HG03175 (cell line): ENCODE results near the gene NXNL2.

Experiments used
- ATAC-seq: cut with Tn5 transposase; IDR thresholded peaks from one replicate; pipeline ENCODE4 v1.9.1; 2021; ENCODE audit warnings: mild to moderate bottlenecking, moderate library complexity; ENCODE audit not compliant: unreplicated experiment

Gene NXNL2

GRCh38 chr9:88534456-88535225 is at the start of gene NXNL2:
NXNL2 (plus strand) TSS chr9:88535178; CDS start chr9:88535435, 257 bp downstream.
- ATAC-seq = no peak

- no peak for ATAC-seq
These were observed 46.8 kb upstream of the NXNL2 start for GRCh38 chr9:88488166-88488565.

- no peak for ATAC-seq
These were observed 39.8 kb upstream of the NXNL2 start for GRCh38 chr9:88494983-88495721.

GRCh38 chr9:88497224-88497623 is 37.8 kb upstream of the NXNL2 start:
- ATAC-seq = no peak

- ATAC-seq = no peak
These were observed 36.1 kb upstream of the NXNL2 start for GRCh38 chr9:88498880-88499279.

GRCh38 chr9:88501086-88501485 is 33.9 kb upstream of the NXNL2 start:
- ATAC-seq = no peak

GRCh38 chr9:88502552-88503034 is 32.4 kb upstream of the NXNL2 start:
- ATAC-seq = no peak

- ATAC-seq = no peak
These were observed 31.7 kb upstream of the NXNL2 start for GRCh38 chr9:88503081-88503844.

GRCh38 chr9:88503845-88504764 is 30.9 kb upstream of the NXNL2 start:
- no peak for ATAC-seq

GRCh38 chr9:88508326-88508725 is 26.7 kb upstream of the NXNL2 start:
- ATAC-seq = no peak

GRCh38 chr9:88511906-88512305 is 23.1 kb upstream of the NXNL2 start:
- no peak for ATAC-seq

- ATAC-seq = no peak
These were observed 20.7 kb upstream of the NXNL2 start for GRCh38 chr9:88514247-88514646.

GRCh38 chr9:88521308-88521707 is 13.7 kb upstream of the NXNL2 start:
- ATAC-seq = no peak

- ATAC-seq = no peak
These were observed 12.6 kb upstream of the NXNL2 start for GRCh38 chr9:88522360-88522759.

GRCh38 chr9:88523056-88523455 is 11.9 kb upstream of the NXNL2 start:
- ATAC-seq = no peak

- no peak for ATAC-seq
These were observed 10.1 kb upstream of the NXNL2 start for GRCh38 chr9:88524911-88525310.

- no peak for ATAC-seq
These were observed 7.4 kb upstream of the NXNL2 start for GRCh38 chr9:88527618-88528017.

- ATAC-seq = no peak
These were observed 6.7 kb upstream of the NXNL2 start for GRCh38 chr9:88528080-88528790.

GRCh38 chr9:88529496-88529895 is 5.5 kb upstream of the NXNL2 start:
- ATAC-seq = no peak

- no peak for ATAC-seq
These were observed 4.9 kb upstream of the NXNL2 start for GRCh38 chr9:88530051-88530450.
